GM18507 (cell line): ENCODE measurements around the gene MORC3.

ENCODE experiments used
- DNase-seq: peaks from one replicate; pipeline ENCODE4 v3.0.0; 2011; ENCODE audit warnings: low read depth; ENCODE audit not compliant: insufficient read length; ENCODE audit errors: extremely low spot score
- FAIRE-seq: peaks from 2 replicates; lab custom pipeline; 2011; peaks lifted over from hg19 to GRCh38; lab: Jason Lieb, UNC

The MORC3 gene

DNA sequence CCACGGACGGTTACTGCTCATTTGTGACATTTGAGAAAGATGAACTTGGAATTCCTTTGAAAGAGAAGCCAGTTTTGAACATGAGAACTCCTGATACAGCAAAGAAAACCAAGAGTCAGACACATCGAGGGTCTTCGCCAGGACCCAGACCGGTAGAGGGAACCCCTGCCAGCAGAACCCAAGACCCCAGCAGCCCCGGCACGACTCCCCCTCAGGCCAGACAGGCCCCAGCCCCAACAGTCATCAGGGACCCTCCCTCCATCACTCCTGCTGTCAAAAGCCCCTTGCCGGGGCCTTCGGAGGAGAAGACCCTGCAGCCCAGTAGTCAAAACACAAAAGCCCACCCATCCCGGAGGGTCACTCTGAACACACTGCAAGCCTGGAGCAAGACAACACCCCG lies 92.9 kb downstream of the MORC3 start:
- DNase-seq: no peak
- FAIRE-seq: no peak

DNA sequence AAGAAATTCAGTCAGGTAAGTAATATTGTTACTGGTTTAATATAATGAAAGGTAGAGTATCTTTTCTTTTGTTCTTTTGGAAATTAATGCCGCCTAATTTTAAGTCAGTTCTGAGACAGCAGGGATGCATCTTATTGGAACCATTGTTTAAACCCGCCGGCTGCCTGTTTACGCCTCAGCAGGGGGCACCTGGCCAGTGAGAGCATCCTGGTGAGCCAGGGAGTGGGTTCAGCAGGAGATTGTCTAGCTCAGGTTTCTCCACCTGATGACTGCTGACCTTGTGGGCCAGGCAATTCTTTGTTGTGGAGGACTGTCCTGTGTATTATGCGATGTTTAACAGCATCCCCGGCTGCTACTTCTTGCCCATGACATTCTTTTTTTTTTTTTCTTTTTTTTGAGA lies 95.4 kb downstream of the MORC3 start:
- FAIRE-seq (no peak), DNase-seq (no peak)

DNA sequence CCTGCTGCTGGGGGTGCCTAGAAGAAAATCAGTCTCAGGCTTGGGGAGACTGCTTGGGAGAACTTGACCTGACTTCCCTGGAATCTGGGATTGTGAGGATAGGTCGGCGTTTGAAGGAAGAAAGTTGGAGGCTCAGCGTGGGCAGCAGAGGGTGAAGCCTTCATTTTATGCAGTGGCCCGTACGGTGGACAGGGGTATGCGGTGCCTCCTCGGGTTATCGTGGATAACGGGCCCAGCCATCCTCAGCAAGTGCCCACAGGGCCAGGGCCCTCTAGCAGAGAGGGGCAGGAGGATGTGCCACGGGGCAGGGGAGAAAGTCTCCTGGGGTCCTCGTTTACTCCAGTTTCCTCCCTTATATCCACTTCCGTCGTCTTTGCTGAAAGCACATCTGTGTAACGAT lies 99.2 kb downstream of the MORC3 start:
- DNase-seq: no peak
- FAIRE-seq: no peak

DNA sequence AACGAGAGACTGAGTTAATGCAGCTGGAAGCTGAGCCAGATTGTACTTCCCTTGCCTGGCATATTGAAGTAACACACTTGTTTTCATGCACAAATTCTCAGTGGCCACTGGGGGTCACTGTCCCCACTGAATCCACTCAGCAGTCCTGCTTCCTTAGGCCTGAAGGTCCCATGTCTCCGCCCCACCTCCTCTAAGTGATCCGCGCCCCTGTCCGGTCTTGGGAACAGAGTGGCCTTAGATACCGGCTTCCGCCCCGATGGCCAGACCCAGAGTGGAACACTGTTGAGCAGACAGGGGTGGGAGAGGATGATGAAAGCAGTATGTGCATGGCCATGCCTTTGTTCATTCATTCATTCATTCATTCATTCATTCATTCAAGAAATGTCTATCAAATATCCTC lies 100.0 kb downstream of the MORC3 start:
- FAIRE-seq: peak; percentile 79

DNA sequence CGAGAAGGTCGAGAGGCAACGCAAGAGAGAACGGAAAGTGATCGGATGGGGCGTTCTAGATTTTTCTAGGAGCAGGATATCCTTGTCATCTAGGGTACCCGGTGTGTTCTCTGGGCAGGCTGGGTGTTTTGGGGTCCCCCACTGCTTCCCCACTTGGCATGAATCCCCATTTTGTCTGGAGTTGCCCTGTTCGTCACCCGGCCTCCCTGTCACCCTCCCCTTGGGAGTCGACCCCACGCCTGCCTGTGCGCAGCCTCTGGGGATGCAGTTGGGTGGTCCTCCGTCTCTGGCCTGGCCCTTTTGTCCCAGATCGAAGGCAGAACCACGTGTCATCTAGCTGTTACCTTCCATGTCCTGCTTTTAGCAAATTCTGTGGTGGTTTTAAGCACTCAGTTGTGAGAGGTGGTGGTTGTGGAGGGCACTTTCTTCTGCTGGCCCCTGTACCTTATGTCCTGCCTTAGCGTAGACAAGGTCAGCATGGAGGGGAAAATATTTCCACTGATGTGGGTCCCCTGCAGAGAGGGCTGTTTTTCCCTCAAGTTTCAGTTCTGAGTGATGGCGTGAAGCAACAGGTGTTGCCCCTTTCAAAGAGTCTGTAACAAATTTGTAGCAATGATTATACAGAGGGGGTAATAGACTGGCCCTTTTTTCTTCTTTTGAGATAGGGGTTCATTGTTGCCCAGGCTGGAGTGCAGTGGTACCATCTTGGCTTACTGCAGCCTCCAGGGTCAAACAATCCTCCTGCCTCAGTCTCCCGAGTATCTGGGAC lies 100.8 kb downstream of the MORC3 start:
- DNase-seq: no peak
- no peak for FAIRE-seq

More for the DNA sequence above, 100.0 kb downstream of the MORC3 start:
- peak; percentile 65 for DNase-seq

DNA sequence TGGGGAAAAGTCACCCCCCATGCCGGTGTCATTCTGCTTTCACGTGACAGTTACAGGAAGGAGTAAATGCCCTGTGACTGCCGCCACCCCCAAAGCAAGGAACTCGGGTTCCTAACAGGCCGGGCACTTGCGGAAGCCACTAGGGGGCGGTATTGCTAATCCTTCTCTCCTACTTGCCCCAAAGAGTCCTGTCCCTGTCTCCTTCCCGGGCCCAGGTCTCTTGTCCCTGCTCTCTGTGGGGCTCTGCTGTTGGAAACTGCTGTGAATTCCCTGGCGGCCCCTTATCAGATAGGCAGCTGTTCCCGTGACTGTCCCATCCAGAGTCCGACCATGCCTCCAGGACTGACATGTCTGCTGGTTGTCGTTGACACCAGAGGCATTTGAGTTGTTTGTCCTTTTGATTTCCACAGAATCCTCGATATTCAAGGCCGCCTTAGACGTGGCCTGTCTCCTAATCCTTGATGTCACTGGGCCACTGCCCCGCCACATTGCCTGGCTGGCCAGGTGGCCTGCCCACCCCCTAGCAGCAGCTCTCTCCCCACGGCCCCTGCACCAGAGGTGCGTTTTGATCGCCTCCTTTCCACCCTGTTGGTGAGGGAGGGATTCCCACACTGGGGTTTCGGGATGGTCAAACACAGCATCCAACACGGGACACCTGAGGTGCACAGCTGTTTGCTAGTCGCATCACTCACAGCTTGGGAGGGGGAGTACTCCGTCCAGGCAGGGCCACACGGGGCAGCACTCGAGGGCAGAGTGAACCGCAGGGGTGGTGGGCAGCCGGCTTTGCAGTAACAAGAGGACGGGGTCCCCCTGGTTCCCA lies 102.5 kb downstream of the MORC3 start:
- FAIRE-seq (peak; percentile 38), DNase-seq (peak; percentile 42)

DNA sequence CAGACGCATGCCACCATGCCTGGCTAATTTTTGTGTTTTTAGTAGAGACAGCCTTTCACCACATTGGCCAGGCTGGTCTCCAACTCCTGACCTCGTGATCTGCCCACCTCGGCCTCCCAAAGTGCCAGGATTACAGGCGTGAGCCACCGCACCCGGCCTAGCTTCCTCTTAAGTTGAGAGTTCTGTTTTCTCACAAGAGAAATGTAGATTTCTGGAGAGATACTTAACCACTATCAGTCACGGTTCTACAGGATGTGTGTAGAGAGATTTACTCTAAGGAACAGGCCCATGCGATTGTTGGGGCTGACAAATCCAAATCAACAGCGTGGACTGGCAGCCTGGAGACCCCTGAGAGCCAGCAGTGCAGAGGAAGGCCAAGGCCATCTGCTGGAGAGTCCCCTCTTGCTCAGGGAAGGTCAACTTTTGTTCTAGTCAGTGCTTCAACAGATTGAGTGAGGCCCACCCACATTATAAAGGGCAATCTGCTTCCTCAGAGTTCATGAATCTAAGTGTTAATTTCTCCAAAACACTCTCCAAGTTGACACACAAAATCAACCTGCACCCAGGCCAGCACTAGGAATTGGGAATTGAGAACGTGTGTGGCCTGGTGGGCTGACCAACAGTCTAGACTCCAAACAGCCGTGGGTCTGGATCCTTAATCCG lies 103.9 kb downstream of the MORC3 start:
- DNase-seq: no peak
- FAIRE-seq: no peak

DNA sequence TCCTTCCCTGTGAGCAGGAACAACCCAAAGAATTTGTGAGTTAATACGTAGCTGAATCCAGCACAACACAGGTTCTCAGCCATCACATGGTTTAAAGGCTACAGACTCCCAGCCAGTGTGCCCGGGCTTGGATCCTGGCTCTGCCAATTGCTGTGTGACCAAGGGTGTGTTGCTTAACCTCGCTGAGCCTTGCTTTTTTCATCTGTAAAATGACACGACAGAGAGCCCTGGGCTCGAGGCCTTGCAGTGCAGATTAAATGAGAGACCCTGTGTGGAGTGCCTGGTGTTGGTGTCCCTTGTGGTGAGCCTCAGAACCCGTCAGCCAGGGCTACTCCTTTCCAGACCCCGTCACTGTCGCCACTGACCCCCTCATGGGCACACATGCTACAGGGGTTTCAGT lies 104.6 kb downstream of the MORC3 start:
- no peak for DNase-seq
- no peak for FAIRE-seq

DNA sequence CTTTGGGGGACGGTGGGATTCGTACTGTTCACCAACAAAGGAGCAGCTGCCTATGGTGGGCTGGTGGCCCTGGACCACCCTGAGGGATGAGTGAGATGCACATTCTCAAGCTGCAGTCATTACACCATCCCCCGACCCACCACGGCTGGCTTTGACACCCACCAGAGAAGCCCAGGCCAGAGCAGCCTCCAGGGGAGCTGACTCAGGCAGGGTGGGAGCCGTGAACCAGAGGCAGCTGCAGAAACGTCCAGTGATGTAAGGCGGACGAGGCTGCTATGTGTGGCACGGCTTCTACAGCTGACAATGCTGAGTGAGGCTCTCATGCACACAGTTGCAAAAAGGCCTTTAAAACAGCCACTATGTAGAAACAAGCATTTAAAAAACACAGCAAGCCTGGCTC lies 105.3 kb downstream of the MORC3 start:
- FAIRE-seq (no peak), DNase-seq (no peak)
